Purkinje cell (primary cell): ENCODE measurements around the gene ADCY3. TPM values are rescaled to one million over a fixed set of nuclear protein-coding genes. Genes with fewer than 3 reads are reported as not detected.

Experiments
- polyA plus RNA-seq: library from polyadenylated mRNA; unstranded; fragments of >200 nt; fragmentation: Nextera tagmentation; gene quantifications from 2 replicates; pipeline ENCODE4 v1.2.1, GENCODE V29; 2014

Gene ADCY3
- 2.8 and 4.7 TPM in 2 replicates for polyA plus RNA-seq

DNA sequence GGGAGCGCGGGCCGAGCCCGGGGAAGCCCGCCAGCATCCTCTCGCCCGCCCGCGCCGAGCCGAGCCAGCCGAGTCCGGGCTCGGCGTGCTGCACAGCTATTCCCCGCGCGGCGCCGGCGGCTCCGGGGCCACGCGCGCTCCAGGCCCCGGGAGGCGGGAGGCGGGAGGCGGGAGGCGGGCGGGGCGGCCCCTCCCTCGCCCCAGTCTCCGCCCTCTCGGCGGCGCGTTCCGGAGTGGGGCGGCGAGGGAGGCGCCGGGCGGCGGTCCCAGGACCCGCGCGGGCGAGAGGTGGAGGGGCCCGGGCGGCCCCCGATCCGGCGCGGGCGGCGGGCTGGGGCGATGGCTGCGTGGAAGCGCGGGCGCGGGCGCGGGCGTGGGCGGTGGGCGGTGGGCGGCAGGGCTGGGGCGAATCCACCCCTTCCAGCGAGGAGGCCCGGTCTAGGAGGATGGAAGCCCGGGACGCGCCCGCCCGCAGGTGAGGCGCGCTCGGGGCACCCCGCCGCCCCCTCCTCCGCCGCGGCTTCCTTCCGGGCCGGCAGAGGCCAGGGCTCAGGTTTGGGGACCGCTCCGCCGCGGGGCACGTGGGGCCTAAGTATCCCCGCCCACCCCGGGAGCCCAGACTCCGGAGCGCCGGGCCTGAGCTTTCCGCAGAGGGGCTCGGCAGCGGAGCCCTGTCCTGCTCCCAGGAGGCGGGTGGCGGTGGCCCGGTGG lies at the start of gene ADCY3:
ADCY3 (minus strand) TSS at position 140 of the 711 bp plus-strand sequence. CDS start 1,250 bp downstream, outside the sequence.

DNA sequence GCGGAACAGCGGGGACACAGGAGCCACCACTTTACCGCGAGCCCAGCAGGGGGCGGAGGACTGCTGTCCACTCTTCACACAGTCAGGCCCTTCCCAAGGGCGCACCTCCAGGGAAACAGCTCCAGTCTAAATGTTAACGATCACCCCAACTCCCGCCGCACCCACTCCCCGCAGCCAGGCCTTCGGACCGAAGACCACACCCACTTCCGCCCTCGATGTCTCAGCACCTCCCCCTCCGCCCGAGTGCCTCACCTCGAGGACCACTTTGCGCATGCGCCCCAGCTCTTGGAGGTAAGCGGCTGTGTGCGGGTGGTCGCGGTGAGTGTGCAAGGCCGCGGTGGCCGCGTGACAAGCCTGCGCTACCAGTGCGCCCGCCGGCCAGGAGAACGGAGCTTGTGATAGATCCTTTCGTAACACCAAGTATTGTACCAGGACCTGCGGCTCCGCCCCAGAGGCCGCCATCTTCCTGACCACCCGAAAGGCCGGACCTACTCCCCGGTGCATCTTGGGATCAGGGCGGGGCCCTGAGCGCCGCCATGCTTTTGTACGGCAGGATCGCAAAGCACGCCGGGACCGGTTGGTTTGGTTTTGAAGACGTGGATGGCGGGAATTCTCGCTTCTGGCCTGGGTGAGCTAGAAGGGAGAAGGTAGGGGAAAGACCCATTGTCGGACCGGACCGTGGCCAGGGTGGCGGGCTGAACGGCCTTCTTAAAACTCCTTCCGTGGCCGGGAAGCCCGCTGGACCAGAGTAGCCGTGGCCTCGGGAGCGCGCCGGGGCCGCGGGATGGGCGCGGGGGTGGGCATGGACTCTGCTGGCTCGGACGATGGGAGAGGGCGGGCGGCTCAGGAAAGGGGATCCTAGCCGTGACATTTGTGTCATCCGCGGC lies 126.9 kb downstream of the ADCY3 start, which contains the start of the genes CENPO and PTRHD1:
CENPO (plus strand) TSS at position 552 of the 887 bp plus-strand sequence. CDS start 495 bp downstream, outside the sequence.
PTRHD1 (minus strand) TSS at position 518 of the 887 bp plus-strand sequence; CDS start at position 504, 14 bp downstream.

Other genes with a start within 250 kb of the ADCY3 start
- 74.9 and 90.1 TPM in 2 replicates for gene PTRHD1, start 126.8 kb downstream of the ADCY3 start, polyA plus RNA-seq
- gene CENPO, start 126.8 kb downstream of the ADCY3 start, polyA plus RNA-seq, result 2.5 and 3.0 TPM in 2 replicates
- gene DNAJC27, start 51.7 kb upstream of the ADCY3 start, polyA plus RNA-seq, result 17.2 and 26.4 TPM in 2 replicates
- 2.7 and 4.0 TPM in 2 replicates for gene EFR3B, start 121.8 kb upstream of the ADCY3 start, polyA plus RNA-seq
- gene POMC, start 248.3 kb upstream of the ADCY3 start, polyA plus RNA-seq, result not detected in 2 replicates